ENCODE data around the gene HAGH.
"Not testable (repeated sequence)": the region's sequence is repeated elsewhere in the genome, so short reads cannot be mapped to it uniquely, and the experiment has no call there.

The HAGH gene

GRCh38 chr16:1810106-1810505, 16.5 kb downstream of the HAGH start:
- DNase-seq: no peak

GRCh38 chr16:1809281-1809801, 17.3 kb downstream of the HAGH start:
- DNase-seq: no peak

DNA sequence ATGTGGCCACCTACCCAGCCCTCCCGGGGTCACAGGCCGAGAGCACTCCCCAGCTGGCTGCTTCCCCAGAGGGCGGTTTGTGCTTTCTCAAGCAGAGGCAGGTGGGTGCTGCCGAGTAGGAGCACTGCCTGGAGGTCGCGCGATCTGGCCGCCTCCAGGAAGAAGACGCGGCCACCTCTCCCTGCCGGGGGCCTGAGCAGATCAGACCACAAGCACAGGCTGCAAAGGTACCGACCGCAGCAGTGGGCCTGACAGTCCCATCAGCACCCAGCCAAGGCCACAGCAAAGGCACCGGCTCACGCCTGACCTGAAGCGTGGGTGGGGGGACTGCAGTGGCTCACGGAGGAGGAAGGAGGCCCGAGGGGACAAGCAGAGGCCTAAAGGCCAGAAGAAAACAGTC, 17.9 kb downstream of the HAGH start:
- DNase-seq: no peak

DNA sequence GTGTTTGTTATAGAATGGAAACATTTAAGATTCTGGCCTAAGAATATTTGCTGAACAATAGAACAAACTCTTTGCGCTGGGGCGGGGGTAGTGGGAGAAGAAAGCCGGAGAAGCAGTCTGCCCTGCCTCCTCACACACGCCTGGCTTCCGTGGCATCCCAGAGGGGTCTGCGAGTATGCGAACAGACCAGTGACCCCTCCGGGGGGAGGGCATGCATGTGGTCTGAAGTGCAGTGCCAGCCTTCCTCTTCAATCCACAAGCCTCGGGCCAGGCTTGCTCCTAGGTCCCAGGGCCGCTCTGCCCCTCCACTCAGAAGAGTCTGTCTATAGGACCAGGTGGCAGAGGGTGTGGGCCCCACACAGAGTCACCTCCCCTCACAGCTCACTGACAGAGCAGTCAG, 19.0 kb downstream of the HAGH start:
- no peak for DNase-seq

GRCh38 chr16:1800701-1801100, 25.9 kb downstream of the HAGH start:
- no peak for DNase-seq

DNA sequence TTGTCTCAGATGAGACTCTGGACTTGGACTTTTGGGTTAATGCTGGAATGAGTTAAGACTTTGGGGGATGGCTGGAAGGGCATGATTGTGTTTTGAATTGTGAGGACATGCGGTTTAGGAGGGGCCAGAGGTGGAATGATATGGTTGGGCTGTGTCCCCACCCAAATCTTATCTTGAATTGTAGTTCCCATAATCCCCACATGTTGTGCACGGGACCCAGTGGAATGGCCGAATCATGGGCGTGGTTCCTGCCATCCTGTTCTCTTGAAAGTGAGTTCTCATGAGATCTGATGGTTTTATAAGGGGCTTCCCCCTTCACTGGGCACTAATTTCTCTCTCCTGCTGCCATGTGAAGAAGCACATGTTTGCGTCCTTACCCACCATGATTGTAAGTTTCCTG, 27.4 kb downstream of the HAGH start:
- DNase-seq: not testable (repeated sequence)

GRCh38 chr16:1794908-1795666, 31.5 kb downstream of the HAGH start:
- DNase-seq: no peak

DNA sequence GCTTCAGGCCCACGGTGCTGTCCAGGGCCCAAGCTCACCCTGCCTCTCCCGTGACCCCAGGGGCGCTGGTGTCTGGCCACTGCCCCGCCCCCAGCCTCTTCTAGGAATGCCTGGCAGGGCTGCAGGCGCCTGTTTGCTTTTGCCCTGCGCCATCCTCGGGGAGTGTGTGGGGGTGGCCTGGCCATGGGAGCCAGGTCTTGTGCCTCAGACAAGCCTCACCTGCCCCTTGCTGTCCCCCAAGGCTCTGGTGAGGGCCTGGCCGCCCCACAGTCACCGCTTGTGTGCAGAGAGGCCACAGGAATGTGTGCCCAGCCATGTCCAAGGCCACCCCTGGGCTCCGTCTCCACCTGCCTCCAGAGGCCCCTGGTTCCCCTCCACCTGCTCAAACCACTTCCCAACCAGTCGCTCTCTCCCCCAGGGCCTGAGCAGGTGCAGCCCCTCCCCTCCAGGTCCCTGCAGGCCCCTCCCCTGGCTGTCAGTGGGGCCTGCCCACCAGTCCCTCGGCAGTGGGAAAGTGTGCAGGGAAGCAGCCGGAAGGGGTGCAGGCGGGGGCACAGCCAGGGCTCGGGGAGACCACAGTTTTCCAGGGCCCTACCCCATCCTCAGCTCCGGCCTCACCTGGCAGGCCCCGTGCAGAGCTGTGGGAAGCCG, 32.3 kb downstream of the HAGH start:
- peak; percentile 47 for DNase-seq

DNA sequence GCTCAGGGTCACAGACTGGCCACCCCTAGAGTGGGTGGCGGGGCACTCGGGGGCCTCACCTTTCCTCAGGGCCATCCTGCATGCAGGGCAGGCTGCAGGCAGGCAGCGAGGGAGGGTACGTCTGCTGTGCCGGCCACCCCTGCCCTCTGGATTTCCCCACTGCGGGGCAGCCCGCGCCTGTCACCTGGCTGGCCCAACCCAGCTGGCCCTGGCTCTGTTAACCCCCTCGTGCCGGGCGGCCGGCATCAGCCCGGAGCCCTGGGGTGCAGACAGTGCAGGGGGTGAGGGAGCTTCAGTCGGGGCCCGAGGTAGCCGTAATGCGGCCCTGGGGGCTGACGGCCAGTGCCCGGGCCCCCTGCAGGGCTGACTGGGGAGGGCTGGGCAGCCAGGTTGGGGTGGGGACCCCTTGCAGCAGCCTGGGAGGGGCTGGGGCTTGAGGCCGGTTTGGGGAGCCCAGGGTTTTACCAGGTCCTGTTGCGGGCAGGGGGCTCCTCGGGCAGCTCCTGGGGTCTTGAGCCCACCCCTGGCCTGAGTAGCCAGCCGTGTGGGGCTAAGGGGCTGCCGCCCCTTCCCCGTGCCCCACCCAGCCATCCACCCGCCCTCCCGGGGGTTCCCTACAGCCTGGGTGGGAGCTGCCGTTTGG, 32.9 kb downstream of the HAGH start, which contains the start of gene IGFALS:
IGFALS (minus strand) TSS at position 128 of the 643 bp plus-strand sequence; CDS start at position 75, 53 bp downstream.
- DNase-seq: no peak

GRCh38 chr16:1792836-1793577, 33.6 kb downstream of the HAGH start:
- peak; percentile 42 for DNase-seq

DNA sequence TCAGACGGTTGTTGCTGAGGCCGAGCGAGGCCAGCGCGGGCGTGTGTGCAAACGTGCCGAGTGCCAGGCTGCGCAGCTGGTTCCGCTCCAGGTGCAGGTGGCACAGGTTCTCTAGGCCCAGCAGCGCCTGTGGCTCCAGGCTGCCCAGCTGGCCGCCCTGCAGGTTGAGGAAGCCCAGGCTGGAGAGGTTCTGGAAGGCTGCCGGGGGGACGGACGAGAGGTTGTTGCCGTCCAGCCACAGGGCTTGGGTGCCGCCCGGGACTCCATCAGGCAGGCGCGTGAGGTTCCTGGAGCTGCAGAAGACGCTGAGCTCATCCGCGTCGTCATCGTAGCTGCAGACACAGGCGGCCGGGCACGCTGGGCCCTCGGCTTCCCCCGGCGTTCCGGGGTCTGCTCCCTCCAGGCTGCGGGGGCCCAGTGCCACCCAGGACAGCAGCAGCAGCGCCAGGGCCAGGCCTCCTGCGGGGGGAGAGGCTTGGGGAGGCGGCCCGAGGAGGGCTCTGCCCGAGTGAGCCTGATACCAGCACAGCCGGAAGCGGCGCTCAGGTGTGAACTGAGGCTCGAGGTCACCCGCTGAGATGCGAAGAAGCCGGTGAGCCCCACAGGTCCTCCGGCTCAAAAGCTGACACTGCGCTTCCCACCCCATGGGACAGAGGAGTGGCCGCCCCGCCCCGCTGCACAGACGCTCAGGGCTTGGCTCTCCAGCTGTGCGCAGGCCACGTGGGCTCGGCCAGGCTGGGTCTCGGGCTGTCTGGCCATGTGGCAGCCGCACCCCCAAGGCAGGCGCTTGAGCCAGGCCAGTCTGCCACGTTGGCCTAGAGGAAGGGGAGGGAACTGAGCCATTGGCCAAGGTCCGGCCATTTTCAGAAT, 34.4 kb downstream of the HAGH start:
- DNase-seq: peak; percentile 44

DNA sequence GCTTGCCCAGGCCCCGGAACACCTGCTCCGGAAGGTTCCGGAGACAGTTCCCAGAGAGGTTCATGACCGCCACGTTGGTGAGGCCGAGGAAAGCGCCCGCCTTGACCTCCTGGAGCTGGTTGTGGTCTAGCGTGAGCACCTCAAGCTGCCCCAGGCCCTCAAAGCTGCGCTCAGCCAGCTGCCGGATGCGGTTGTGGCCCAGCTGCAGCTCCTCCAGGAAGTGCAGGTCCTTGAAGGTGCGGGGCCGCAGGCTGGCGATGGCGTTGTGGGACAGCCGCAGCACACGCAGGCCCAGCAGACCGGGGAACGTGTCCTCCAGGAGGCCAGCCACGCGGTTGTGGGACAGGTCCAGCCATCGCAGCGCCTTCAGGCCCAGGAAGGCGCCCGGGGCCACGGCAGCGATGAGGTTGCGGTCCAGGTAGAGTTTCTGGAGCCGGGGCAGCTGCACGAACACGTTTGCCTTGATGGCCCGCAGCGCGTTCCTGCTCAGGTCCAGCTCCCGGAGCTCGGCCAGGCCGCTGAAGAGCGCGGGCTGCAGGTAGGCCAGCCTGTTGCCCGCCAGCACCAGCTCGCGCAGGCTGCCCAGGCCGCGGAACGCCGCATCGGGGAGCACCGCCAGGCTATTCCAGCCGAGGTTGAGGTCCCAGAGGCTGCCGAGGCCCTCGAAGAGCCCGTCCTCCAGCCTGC, 35.2 kb downstream of the HAGH start:
- DNase-seq: no peak

DNA sequence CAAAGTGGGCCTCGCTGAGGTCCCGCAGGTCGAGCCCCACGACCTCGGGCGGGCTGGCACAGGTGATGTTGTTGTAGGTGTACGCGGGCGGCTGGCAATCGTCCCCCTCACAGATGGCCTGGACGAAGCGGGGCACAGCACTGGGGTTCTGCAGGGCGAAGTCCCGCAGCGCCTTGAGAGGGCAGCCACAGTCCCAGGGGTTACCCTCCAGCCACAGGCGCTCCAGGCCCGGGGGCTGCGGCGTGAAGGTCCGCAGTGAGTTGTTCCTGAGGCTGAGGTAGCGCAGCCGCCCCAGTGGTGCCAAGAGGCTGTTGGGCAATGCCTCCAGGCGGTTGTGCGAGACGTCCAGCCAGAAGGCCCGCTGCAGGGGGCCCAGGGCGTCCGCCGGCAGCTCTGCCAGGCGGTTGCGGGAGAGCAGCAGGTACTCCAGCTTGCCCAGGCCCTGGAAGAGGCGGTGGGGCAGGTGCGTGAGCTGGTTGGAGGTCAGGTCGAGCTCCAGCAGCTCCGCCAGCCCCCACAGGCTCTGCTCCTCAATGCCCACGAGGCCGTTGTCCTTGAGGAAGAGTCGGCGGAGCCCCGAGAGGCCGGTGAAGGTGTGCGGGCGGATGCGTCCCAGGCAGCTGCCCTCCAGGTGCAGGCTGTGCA, 35.9 kb downstream of the HAGH start:
- DNase-seq: no peak

- no peak for DNase-seq
These were observed 36.4 kb downstream of the HAGH start for GRCh38 chr16:1790261-1790610.

DNA sequence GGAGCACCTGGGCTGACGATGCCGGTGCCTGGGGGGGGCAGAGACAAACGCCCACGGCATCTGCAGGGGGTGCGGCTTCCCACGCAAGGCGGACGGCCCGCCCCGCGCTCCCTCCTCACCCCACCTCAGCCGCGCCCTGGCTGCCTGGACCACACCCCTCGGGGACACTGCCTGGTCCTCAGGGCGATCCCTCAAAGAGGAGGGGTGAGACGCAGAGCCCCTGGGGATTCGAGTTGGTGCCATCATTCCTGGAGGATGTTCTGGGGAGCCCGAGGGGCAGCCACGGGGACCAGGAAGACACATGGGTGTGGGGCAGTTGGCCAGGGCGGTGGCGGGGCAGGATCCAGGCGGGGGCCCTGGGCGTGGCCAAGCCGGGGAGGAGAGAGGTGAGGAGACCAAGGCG, 37.0 kb downstream of the HAGH start:
- peak; percentile 47 for DNase-seq

DNA sequence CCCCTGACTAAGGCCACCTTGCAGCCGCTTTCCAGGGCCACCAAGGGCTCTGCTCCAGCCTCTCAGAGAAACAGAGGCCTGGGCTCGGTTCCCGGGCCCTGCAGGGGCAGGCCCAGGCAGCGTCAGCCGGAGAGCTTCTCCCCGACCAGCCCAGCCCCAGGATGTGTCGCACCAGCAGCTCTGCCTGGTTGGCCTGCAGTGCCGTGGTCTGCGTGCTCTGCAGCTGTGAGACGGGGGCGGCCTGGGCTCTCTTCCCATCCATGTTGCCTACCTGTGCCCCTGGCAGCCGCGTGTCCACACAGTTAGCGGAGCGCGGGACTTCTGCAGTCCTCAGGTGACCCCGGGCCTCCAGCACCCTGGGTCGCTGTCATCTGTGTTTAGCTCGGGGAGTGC, 37.9 kb downstream of the HAGH start:
- DNase-seq: peak; percentile 43

DNA sequence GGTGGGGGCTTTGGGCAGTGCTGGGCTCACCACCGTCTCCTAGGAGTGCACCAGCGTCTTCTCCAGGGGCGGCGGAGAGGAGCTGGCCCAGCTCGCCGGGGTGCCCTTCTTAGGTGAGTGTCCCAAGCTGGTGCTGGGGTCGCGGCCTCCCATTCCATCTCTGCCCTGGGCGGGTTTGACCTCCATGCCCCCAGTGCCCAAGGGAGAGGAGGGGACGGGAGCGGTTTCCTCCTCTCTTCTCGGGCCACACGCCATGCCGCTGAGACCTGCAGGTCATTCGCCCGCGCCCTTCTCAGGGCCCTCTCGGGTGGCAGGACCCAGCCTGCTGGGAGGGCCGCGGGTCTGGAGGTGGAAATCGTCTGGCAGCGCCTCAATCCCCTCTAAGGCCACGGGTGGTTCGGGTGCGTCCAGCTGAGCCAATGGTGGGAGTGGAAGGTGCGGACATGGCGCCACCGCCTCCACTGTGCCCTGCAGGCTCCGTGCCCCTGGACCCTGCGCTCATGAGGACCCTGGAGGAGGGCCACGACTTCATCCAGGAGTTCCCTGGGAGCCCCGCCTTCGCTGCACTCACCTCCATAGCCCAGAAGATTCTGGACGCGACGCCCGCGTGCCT, 38.4 kb downstream of the HAGH start:
- peak; percentile 44 for DNase-seq

GRCh38 chr16:1787322-1788094, 39.1 kb downstream of the HAGH start:
- DNase-seq: peak; percentile 45

DNA sequence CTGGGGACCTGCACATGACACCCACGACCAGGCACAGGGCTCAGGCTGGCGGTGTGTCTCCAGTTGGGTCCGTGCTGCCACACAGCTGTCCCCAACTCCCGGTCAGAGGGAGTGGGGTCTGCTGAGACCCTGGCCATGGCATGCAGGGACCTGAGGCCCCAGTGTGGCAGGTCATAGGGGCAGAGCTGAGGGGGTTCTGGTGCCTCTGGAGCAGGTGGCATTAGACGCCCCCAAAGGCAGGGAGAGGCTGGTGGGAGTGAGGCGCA, 39.6 kb downstream of the HAGH start:
- DNase-seq: peak; percentile 44

Data from activated CD8-positive, alpha-beta memory T cell treated with anti-CD3 and anti-CD28 coated beads, Interleukin-2, amount 50 U/mL, for 48 hours (primary cell).